ENCODE data around the gene POTEG.
"Not testable (repeated sequence)": the region's sequence is repeated elsewhere in the genome, so short reads cannot be mapped to it uniquely, and the experiment has no call there.

DNA sequence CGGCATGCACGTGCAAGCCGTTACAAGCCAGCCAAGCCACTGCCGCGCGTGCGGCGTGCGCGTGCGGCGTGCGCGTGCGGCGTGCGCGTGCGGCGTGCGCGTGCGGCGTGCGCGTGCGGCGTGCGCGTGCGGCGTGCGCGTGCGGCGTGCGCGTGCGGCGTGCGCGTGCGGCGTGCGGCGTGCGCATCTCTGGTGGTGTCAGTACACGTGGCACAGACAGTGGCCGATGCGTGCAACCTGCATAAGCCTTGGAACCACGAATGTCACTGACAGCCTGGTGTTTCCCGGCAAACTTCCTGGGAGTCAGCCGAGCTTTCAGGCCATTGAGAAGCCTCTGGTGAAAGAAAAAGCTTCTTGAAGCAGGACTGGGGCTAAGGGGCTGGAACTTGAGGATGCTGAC, 750 bp upstream of the POTEG start:
- TF ChIP-seq, protein P1, sequence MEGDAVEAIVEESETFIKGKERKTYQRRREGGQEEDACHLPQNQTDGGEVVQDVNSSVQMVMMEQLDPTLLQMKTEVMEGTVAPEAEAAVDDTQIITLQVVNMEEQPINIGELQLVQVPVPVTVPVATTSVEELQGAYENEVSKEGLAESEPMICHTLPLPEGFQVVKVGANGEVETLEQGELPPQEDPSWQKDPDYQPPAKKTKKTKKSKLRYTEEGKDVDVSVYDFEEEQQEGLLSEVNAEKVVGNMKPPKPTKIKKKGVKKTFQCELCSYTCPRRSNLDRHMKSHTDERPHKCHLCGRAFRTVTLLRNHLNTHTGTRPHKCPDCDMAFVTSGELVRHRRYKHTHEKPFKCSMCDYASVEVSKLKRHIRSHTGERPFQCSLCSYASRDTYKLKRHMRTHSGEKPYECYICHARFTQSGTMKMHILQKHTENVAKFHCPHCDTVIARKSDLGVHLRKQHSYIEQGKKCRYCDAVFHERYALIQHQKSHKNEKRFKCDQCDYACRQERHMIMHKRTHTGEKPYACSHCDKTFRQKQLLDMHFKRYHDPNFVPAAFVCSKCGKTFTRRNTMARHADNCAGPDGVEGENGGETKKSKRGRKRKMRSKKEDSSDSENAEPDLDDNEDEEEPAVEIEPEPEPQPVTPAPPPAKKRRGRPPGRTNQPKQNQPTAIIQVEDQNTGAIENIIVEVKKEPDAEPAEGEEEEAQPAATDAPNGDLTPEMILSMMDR (conservative IDR thresholded peaks at IDR 0.05; ENCODE audit: low read depth, low read length), result not testable (repeated sequence)
- not testable (repeated sequence) for TF ChIP-seq EZH2 (IDR thresholded peaks at IDR 0.05; ENCODE audit: borderline replicate concordance, low read depth, low read length, poor library complexity, severe bottlenecking)
